GM12873 (cell line): Measurements from ENCODE around the gene DUSP7.

ENCODE experiments used
- TF ChIP-seq, protein P1 (sequence below): IDR thresholded peaks from 2 replicates; pipeline ENCODE4 v1.5.1; 2012; ENCODE audit warnings: low read depth, mild to moderate bottlenecking, moderate library complexity, low read length, control low read depth; ENCODE audit not compliant: insufficient read depth; ENCODE audit errors: missing control alignments

Gene DUSP7

GRCh38 chr3:52094571-52095485, 38.5 kb upstream of the DUSP7 start:
- TF ChIP-seq, protein P1, sequence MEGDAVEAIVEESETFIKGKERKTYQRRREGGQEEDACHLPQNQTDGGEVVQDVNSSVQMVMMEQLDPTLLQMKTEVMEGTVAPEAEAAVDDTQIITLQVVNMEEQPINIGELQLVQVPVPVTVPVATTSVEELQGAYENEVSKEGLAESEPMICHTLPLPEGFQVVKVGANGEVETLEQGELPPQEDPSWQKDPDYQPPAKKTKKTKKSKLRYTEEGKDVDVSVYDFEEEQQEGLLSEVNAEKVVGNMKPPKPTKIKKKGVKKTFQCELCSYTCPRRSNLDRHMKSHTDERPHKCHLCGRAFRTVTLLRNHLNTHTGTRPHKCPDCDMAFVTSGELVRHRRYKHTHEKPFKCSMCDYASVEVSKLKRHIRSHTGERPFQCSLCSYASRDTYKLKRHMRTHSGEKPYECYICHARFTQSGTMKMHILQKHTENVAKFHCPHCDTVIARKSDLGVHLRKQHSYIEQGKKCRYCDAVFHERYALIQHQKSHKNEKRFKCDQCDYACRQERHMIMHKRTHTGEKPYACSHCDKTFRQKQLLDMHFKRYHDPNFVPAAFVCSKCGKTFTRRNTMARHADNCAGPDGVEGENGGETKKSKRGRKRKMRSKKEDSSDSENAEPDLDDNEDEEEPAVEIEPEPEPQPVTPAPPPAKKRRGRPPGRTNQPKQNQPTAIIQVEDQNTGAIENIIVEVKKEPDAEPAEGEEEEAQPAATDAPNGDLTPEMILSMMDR: no peak

DNA sequence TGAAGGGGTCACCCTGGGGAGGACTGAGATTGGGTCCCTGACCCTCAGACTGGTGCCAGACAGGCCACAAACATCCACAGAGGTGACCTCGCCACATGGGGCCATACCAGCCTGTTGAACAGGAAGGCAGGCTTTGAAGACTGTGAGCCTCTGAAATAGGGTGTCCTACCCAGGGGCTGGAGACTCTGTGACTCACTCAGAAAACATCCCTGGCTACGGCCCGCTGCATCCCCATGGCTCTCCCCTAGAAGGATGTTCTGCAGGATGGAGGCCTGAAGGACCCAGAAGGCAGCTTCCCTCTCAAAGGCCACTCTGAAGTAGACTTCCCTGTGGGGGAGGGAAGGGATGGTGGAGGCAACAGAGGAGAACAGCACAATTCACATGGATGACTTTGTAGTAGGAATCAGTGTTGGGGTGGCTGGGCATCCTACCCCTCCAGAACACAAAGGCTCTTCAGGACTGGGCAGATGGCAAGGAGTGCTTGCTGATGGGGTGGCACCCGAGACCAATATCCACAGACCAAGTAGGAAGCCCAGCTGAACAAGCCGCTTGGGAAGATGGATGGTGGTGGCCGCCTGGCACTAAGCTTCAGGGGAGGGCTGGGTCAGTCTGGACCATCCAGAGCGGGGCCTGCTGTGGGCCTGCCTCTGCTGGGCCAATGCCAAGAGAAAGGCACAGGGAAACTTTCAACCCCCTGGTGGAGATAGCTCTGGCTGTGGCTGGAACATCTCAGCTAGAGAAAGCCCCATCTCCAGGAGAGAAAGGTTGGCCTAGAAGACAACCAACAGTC, 37.6 kb upstream of the DUSP7 start:
- TF ChIP-seq, protein P1: no peak

GRCh38 chr3:52092891-52093290, 36.5 kb upstream of the DUSP7 start:
- TF ChIP-seq, protein P1: no peak

DNA sequence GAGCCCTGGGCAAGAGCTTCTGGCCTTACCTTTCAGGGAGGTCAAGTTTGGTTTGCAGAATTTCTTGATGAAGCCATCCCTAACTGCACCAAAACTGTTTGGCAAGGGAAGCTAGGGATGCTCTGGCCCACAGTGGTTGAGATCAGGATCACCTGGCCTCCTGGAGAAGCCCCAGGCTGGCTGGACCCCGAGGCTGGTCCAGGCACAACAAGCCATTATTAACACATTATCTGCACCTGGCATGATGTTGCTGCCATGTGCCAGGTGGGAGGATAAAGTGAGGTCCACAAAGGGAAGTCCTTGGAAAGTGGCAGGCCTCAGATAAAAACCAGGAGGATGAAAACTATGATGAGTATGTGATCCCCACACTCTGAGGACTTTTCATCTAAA, 35.9 kb upstream of the DUSP7 start:
- TF ChIP-seq, protein P1: no peak

- TF ChIP-seq, protein P1: no peak
These were observed 35.4 kb upstream of the DUSP7 start for GRCh38 chr3:52091586-52092270.

GRCh38 chr3:52090933-52091468, 34.6 kb upstream of the DUSP7 start:
- TF ChIP-seq, protein P1: no peak
